Ishikawa (cell line): ENCODE results near the gene PEA15.

ENCODE experiments used
- EP300 ChIP-seq: IDR thresholded peaks from 2 replicates; pipeline ENCODE4 v1.6.1; 2012; ENCODE audit warnings: borderline replicate concordance
- FOXM1 ChIP-seq: IDR thresholded peaks from 2 replicates; pipeline ENCODE4 v1.6.1; 2012; ENCODE audit warnings: low read depth, borderline replicate concordance
- NFIC ChIP-seq: IDR thresholded peaks from 2 replicates; pipeline ENCODE4 v1.6.1; 2012
- RAD21 ChIP-seq: IDR thresholded peaks from 2 replicates; pipeline ENCODE4 v1.6.1; 2012; ENCODE audit warnings: low read depth
- TAF1 ChIP-seq: IDR thresholded peaks from 2 replicates; pipeline ENCODE4 v1.6.1; 2012; ENCODE audit warnings: low read depth, mild to moderate bottlenecking
- TF ChIP-seq, protein P1 (sequence below): IDR thresholded peaks from 2 replicates; pipeline ENCODE4 v1.6.1; 2012

DNA sequence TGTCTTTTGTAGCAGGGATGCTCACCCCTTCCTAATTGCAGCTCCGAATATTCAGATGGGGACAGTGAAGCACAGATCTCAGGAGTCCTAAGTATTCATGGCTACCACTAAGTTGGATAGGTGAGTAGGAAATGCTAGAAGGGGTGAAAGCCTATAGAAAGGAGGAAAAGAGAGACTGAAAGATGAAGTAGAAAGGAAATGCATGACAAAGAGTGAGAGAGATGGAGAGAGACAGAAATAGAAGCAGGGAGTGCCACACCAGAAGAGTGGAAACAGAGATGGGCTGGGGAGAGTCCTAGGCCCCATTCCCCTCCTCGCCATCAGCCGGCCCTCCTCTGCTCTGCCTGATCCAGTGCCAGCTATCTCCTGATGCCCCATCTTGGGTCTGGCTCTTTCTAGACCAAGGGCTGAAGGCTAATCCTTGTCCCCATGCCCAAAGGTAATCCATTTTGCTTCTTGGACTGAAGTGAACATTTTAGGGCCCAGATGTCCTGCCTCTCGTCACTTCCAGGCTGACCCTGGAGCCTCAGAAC, 2.0 kb downstream of the PEA15 start:
- TF ChIP-seq FOXM1 (no peak), TAF1 (no peak), EP300 (no peak), RAD21 (no peak), NFIC (no peak)
- TF ChIP-seq, protein P1, sequence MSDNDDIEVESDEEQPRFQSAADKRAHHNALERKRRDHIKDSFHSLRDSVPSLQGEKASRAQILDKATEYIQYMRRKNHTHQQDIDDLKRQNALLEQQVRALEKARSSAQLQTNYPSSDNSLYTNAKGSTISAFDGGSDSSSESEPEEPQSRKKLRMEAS: no peak
